GM19324 (cell line): ENCODE measurements around the gene IL2RA.
"Not testable (repeated sequence)": the region's sequence is repeated elsewhere in the genome, so short reads cannot be mapped to it uniquely, and the experiment has no call there.

Source experiments
- ATAC-seq: cut with Tn5 transposase; IDR thresholded peaks from one replicate; pipeline ENCODE4 v1.9.1; 2021; ENCODE audit warnings: mild to moderate bottlenecking, moderate library complexity; ENCODE audit not compliant: unreplicated experiment, low FRiP score

The IL2RA gene

DNA sequence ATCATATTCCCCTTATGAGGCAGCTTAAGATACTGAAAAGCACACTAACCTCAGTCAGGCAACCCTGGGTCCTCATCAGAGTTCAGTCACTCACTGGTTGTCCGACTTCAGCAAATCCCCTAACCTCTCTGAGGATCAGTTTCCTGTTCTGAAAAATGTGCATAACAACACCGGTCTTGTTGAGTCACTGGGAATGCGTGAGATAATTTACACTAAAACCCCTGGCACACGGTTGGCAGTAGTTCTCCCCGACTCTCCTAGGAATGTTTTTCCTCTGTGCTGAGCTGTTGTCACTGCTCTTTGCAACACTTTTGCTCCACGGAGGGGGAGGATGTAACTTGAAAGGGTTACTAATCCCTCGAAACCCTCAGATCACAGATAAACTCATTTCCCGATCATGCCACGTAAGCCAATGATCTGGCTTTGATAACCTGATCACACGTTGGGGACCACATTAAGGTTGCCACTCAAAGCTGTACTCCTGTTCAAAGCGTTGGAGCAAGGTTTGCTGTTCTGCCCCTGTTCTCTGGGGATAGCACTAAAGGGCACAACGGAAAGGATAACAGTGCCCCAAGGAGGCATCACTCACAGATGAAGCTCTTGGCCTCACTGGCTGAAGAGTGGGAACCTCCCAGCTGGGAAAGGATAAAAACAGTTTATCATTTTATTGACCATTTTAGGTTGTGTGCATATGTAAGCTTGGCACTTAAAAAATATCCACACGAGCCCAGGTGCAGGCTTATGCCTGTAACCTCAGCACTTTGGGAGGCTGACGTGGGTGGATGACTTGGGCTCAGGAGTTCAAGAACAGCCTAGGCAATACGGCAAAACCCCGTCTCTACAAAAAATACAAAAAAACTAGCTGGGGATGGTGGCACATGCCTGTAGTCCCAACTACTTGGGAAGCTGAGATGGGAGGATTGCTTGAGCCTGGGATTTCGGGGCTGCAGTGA, 21.6 kb upstream of the IL2RA start:
- no peak for ATAC-seq

DNA sequence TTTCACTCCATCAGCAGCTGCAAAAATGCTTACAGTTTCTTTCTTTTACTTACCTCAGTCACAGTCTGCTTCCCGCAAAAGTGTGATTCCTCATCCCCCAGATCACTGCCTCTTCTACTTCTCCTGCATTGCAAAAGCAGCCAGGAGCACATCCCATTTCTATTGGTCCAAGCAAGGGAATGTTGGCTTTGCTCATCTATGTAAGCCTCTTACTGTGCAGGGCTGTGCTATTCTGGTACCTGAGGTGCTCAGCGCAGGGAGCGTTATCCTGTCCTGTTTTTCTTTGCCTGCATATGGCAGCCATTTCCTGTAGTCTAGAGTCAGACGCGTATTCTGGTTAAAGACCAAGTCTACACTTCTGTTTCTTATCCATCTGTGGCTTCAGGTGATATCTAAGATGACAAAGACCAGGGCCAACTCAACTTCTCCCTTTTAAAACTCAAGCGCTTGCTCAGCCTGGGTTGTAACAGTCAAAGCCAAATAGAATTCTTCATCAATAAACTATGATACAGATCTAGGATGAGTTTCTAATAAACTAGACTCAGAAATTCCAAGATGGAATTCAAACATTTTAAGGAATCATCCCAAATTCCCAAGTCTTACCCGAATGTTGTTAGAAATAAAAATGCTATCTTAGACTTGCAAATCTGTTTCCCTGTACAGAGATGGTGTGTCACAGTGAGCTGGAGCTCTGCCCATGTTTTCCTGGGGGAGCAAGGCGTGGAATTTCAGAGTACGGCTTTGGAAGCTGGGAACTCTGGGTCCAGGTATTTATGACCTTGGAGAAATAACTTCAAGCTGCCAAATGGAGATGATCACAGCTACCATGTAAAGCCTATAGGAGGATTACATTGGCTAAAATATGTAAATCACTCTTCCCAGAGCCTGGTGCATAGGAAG, 20.6 kb upstream of the IL2RA start:
- no peak for ATAC-seq

- ATAC-seq = no peak
Observed at GRCh38 chr10:6080417-6080973, 18.3 kb upstream of the IL2RA start.

DNA sequence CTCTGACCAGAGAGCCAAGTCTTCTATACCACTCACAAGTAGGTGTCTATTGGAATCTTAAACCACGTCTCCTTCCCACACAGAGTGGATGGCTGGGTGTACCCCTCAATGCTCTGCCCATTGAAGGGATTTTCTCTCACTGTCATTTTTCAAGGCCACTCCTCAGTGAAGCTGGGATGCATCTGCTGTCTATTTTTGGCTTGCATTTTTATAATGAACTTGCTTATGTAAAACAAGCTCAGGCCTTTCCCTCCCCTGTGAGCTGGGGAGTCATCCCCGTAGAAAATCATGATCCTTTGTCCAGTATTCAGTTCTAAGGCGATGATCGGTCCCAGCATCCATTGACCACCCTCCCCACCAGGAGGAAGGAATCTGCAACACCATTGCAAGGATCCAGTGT, 16.9 kb upstream of the IL2RA start:
- ATAC-seq = no peak

- no peak for ATAC-seq
Observed at GRCh38 chr10:6077071-6077675, 15.0 kb upstream of the IL2RA start.

DNA sequence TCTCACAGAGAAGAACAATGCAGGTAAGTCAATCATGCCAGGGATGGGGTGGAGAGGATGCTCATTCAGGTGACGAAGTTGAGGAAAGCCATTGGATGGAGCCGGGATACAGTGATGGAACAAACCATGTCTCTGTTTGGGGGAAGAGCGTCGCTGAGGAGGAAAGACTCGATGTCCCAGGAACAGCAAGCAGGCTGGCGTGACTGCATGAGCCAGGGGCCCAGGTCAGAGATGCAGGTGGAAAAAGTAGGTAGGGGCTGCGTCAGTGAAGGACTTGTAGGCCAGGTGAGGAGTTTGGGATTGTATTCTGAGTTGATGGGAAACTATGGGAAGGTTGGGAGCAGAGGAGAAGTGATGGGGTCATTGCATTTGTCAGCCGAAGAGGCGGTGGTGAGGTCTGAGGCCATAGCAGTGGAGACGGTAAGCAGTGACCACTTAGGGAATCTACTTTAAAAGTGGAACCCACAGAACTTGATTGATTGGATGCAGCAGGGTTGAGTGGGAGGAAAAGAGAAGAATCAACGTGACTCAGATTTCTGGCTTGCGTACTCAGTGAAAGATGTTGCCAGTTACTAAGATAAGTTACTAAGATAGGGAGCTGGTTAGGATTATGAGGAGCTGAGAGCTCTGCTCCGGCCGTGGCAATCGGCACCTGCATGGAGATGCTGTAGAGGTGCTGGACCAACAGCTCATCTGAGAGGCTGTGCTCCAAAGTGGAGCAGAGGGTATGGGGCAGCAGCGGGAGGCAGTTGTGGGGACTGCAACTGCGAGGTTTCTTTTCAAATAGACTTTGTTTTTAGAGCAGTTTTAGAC, 12.5 kb upstream of the IL2RA start:
- no peak for ATAC-seq

DNA sequence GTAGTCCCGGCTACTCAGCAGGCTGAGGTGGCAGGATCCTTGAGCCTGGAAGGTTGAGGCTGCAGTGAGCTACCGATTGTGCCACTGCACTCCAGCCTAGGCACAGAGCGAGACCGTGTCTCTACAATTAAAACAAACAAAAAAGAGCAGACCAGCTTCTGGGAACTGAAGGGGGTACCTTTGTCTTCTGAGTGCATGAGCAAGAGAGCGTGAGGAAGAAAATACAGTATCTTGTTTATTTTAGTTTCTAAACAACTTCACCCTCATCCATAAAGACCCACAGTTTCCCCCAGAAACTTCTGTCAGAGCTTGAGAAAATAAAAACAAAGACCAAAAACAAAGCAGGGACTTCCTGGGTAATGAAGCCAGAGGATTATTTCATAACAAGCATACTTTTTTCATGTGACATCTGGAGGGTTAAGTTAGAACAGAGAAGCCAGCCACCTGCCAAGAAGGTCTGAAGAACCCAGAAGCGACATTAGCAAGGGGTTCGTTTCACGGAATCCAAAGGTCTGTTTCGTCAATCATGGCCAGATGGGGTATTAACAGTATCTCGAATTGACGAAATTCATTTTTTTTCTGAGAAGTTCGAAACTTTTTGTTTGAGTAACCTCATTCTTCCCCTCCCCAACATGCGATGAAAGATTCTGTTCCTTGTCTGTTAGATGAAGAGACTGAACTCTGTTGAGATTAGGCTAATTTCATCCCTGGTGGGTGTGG, 10.2 kb upstream of the IL2RA start:
- no peak for ATAC-seq

GRCh38 chr10:6071181-6072175, 9.3 kb upstream of the IL2RA start:
- no peak for ATAC-seq

DNA sequence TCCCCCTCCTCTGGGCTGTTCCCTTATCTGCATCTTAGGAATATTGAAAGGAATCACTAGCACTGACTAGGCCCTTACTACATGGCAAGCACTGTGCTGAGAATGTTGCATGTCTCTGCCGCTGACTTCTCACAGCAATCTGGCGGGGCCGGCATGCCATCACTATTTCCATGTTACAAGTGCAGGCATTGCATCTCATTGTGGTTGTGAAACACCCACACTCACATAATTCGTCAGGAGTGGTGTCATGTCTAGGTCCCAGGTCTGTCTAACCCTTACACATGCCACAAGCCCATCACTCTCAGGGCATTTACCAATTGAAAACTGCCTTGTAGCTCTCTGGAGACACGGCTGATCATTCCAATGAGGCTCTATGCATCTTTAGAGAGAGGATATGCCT, 8.5 kb upstream of the IL2RA start:
- no peak for ATAC-seq

DNA sequence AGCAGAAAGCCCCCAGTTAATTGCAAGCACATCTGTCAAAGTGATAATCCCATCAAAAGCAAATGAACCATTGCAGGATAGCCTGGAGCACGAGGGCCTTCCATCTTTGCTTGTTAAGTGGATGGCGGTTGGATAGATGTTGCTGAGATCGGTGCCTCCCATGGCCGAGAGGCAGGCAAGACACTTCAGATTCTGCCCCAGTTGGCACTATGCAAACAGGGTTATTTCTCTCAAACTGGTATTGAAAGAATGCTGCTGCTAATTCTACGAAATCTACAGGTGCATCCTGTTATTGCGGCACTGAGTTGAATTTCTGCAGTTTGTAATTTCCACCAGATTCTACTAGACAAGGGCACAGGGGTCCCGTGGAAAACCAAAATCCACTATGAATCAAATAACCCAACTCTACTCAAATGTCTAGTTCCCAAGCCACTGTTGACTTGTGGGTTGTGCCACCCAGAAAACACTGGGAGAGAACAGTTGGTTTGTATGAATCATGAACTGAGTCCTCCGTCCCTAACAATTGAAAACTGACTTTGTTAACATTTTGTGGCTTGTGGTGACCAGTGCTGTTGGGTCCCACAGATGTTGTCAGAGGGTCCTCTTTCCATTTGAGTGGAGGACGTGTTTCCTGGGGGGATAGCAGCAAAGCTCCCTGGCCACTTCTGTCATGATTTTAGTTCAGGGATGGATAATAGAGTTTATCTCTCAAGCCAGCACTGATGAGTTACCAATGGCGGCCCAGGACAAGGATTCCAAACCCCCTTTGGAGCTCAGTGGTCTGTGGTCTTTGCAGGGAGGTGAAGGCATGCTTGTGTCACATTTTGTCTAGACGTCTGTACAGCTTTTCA, 7.1 kb upstream of the IL2RA start:
- ATAC-seq = no peak

DNA sequence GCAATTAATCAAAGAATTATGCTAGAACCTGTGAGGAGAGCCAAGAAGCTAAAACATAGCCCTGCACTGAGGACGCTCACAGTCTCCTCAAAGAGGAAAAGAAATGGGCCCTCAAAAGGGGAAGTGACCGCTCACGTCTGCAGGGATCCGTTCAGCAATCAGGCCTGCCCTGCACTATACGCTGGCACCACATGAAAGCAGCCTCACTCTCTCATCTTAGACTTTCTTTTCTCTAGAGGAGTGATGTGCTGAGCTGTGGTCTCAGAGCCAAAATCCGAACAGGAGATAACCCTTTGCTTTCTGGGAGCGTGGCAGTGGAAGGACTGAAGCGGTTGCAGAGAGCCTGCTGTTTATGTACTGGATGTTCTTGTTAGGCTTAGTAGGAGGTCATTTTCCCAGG, 6.3 kb upstream of the IL2RA start:
- ATAC-seq = no peak

GRCh38 chr10:6068006-6068405, 5.8 kb upstream of the IL2RA start:
- ATAC-seq = no peak

GRCh38 chr10:6067457-6067856, 5.3 kb upstream of the IL2RA start:
- ATAC-seq = no peak

- ATAC-seq = no peak
Observed at GRCh38 chr10:6065835-6066234, 3.7 kb upstream of the IL2RA start.

- ATAC-seq = no peak
Observed at GRCh38 chr10:6065406-6065805, 3.2 kb upstream of the IL2RA start.

DNA sequence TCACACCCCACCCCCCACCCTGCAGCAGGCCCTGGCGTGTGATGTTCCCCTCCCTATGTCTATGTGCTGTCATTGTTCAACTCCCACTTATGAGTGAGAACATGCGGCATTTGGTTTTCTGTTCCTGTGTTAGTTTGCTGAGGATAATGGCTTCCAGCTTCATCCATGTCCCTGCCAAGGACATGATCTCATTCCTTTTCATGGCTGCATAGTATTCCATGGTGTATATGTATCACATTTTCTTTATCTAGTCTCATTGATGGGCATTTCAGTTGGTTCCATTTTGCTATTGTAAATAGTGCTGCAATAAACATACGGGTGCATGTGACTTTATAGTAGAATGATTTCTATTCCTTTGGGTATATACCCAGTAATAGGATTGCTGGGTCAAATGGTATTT, 2.6 kb upstream of the IL2RA start:
- ATAC-seq = not testable (repeated sequence)

GRCh38 chr10:6064119-6064518, 2.0 kb upstream of the IL2RA start:
- no peak for ATAC-seq
